Measurements from ENCODE around the gene LPGAT1.

LPGAT1 gene

GRCh38 chr1:211825980-211826379 is 4.6 kb downstream of the LPGAT1 start:
- TF ChIP-seq REST (IDR thresholded peaks at IDR 0.05; ENCODE audit: insufficient read depth in 1 of 2, low read depth in 2 of 2, low read length in 2 of 2) (no peak), FOXP2 (optimal IDR thresholded peaks at IDR 0.05; ENCODE audit: borderline replicate concordance, extremely low read depth, extremely low read length, insufficient read depth) (no peak), POLR2AphosphoS5 (IDR thresholded peaks at IDR 0.05; ENCODE audit: low read depth, low read length) (no peak), SIN3A (IDR thresholded peaks at IDR 0.05; ENCODE audit: borderline replicate concordance, insufficient read depth, low read length) (no peak), TAF1 (IDR thresholded peaks at IDR 0.05; ENCODE audit: borderline replicate concordance, insufficient read depth, low read length) (no peak)

- TF ChIP-seq REST (IDR thresholded peaks at IDR 0.05; ENCODE audit: insufficient read depth in 1 of 2, low read depth in 2 of 2, low read length in 2 of 2) = no peak
- TF ChIP-seq TAF1 (IDR thresholded peaks at IDR 0.05; ENCODE audit: borderline replicate concordance, insufficient read depth, low read length) = no peak
- no peak for TF ChIP-seq FOXP2 (optimal IDR thresholded peaks at IDR 0.05; ENCODE audit: borderline replicate concordance, extremely low read depth, extremely low read length, insufficient read depth)
- no peak for TF ChIP-seq SIN3A (IDR thresholded peaks at IDR 0.05; ENCODE audit: borderline replicate concordance, insufficient read depth, low read length)
- no peak for TF ChIP-seq POLR2AphosphoS5 (IDR thresholded peaks at IDR 0.05; ENCODE audit: low read depth, low read length)
Measured at GRCh38 chr1:211822677-211823407, 7.7 kb downstream of the LPGAT1 start.

- no peak for TF ChIP-seq TAF1 (IDR thresholded peaks at IDR 0.05; ENCODE audit: borderline replicate concordance, insufficient read depth, low read length)
- no peak for TF ChIP-seq SIN3A (IDR thresholded peaks at IDR 0.05; ENCODE audit: borderline replicate concordance, insufficient read depth, low read length)
- TF ChIP-seq POLR2AphosphoS5 (IDR thresholded peaks at IDR 0.05; ENCODE audit: low read depth, low read length) = no peak
- no peak for TF ChIP-seq FOXP2 (optimal IDR thresholded peaks at IDR 0.05; ENCODE audit: borderline replicate concordance, extremely low read depth, extremely low read length, insufficient read depth)
- no peak for TF ChIP-seq REST (IDR thresholded peaks at IDR 0.05; ENCODE audit: insufficient read depth in 1 of 2, low read depth in 2 of 2, low read length in 2 of 2)
Measured at GRCh38 chr1:211816586-211816985, 14.0 kb downstream of the LPGAT1 start.

- TF ChIP-seq SIN3A (IDR thresholded peaks at IDR 0.05; ENCODE audit: borderline replicate concordance, insufficient read depth, low read length) (no peak), REST (IDR thresholded peaks at IDR 0.05; ENCODE audit: insufficient read depth in 1 of 2, low read depth in 2 of 2, low read length in 2 of 2) (no peak), TAF1 (IDR thresholded peaks at IDR 0.05; ENCODE audit: borderline replicate concordance, insufficient read depth, low read length) (no peak), POLR2AphosphoS5 (IDR thresholded peaks at IDR 0.05; ENCODE audit: low read depth, low read length) (no peak), FOXP2 (optimal IDR thresholded peaks at IDR 0.05; ENCODE audit: borderline replicate concordance, extremely low read depth, extremely low read length, insufficient read depth) (no peak)
Measured at GRCh38 chr1:211814313-211814712, 16.2 kb downstream of the LPGAT1 start.
